DND-41 (cell line): ENCODE measurements around the gene CARD10.

Experiments used
- ATAC-seq: fragments of 200-7000 bp; cut with Tn5 transposase; 3 replicates; pipeline ENCODE4 v1.9.1; 2021; ENCODE audit warnings: low read depth; ENCODE audit not compliant: insufficient read depth
- DNase-seq: peaks from one replicate; pipeline ENCODE4 v3.0.0-alpha.2; 2020
- H2AFZ ChIP-seq: 2 replicates; pipeline ENCODE4 v1.6.0; 2012; ENCODE audit warnings: low read depth, low read length
- H3K27ac ChIP-seq: 2 replicates; pipeline ENCODE4 v1.5.1; 2012; ENCODE audit warnings: low read length, inconsistent platforms
- H3K27me3 ChIP-seq: fragments of 200-600 bp; sonication (generic); 2 replicates; pipeline ENCODE4 v1.6.0; 2012; ENCODE audit warnings: low read length, mild to moderate bottlenecking, inconsistent platforms; ENCODE audit not compliant: insufficient read depth, poor library complexity
- H3K36me3 ChIP-seq: 2 replicates; pipeline ENCODE4 v1.5.1; 2012; ENCODE audit warnings: low read length, inconsistent platforms; ENCODE audit not compliant: insufficient read depth
- H3K4me1 ChIP-seq: 2 replicates; pipeline ENCODE4 v1.5.1; 2012; ENCODE audit warnings: mild to moderate bottlenecking, low read length; ENCODE audit not compliant: insufficient read depth
- H3K4me2 ChIP-seq: 2 replicates; pipeline ENCODE4 v1.6.0; 2012; ENCODE audit warnings: mild to moderate bottlenecking, moderate library complexity, low read length, inconsistent platforms; ENCODE audit not compliant: insufficient read depth
- H3K4me3 ChIP-seq, 2 experiments: fragments of 200-600 bp in 1 of 2; shearing (Covaris generic) in 1 of 2; 2 replicates each; pipeline ENCODE4 v1.5.1; 2012 to 2016; ENCODE audit warnings: inconsistent platforms in 2 of 2, low read length in 2 of 2, mild to moderate bottlenecking in 2 of 2, low read depth in 1 of 2, moderate library complexity in 1 of 2
- H3K79me2 ChIP-seq: 2 replicates; pipeline ENCODE4 v1.6.0; 2012; ENCODE audit warnings: low read length, inconsistent platforms; ENCODE audit not compliant: insufficient read depth
- H3K9ac ChIP-seq: 2 replicates; pipeline ENCODE4 v1.6.0; 2012; ENCODE audit warnings: low read depth, mild to moderate bottlenecking, inconsistent platforms, low read length, moderate library complexity
- H3K9me3 ChIP-seq: 2 replicates; pipeline ENCODE4 v1.5.1; 2012; ENCODE audit warnings: low read length, moderate library complexity, mild to moderate bottlenecking, inconsistent platforms; ENCODE audit not compliant: insufficient read depth, severe bottlenecking
- H4K20me1 ChIP-seq: 2 replicates; pipeline ENCODE4 v1.6.0; 2012; ENCODE audit warnings: low read length; ENCODE audit not compliant: insufficient read depth
- CTCF ChIP-seq: IDR thresholded peaks from 2 replicates; pipeline ENCODE4 v1.5.1; 2012; ENCODE audit warnings: borderline replicate concordance, low read length, moderate library complexity, mild to moderate bottlenecking; ENCODE audit not compliant: poor library complexity, severe bottlenecking; ENCODE audit errors: extremely low read depth
- EZH2 ChIP-seq: IDR thresholded peaks from 3 replicates; pipeline ENCODE4 v1.6.1; 2012; ENCODE audit warnings: borderline replicate concordance, low read depth, mild to moderate bottlenecking, moderate library complexity, low read length, inconsistent platforms; ENCODE audit not compliant: severe bottlenecking

Gene CARD10

GRCh38 chr22:37559521-37559900 lies 40.3 kb upstream of the CARD10 start:
- 0 out of 2 replicates have a peak, but pooled peaks cover 7% of the 10 kb centered on the region for H4K20me1 ChIP-seq
- no peaks in the 10 kb centered on the region for H3K79me2 ChIP-seq
- peaks cover 2% of the 10 kb centered on the region for H3K27me3 ChIP-seq
- no peak overlapping the region for H3K4me3 ChIP-seq
- no peak overlapping the region for H3K27ac ChIP-seq
- DNase-seq: no peak
- H3K4me1 ChIP-seq: no peaks in the 10 kb centered on the region
- H3K4me2 ChIP-seq: no peak overlapping the region
- no peaks in the 10 kb centered on the region for H3K9me3 ChIP-seq
- no peak for ATAC-seq
- TF ChIP-seq EZH2 (no peak), CTCF (no peak)
- H3K36me3 ChIP-seq: no peaks in the 10 kb centered on the region
- no peak overlapping the region for H3K9ac ChIP-seq
- no peak overlapping the region for H2AFZ ChIP-seq

GRCh38 chr22:37558815-37559214 lies 39.6 kb upstream of the CARD10 start:
- Histone ChIP-seq H2AFZ (no peak overlapping the region), H3K36me3 (no peaks in the 10 kb centered on the region), H3K4me1 (no peaks in the 10 kb centered on the region), H3K4me3 (no peak overlapping the region), H3K27ac (no peak overlapping the region), H3K9me3 (no peaks in the 10 kb centered on the region), H3K9ac (no peak overlapping the region), H4K20me1 (0 out of 2 replicates have a peak, but pooled peaks cover 1% of the 10 kb centered on the region), H3K79me2 (no peaks in the 10 kb centered on the region), H3K4me2 (no peak overlapping the region), H3K27me3 (peaks cover 6% of the 10 kb centered on the region)
- TF ChIP-seq CTCF: no peak
- no peak for TF ChIP-seq EZH2
- no peak for DNase-seq
- no peak for ATAC-seq

GRCh38 chr22:37557321-37558001 lies 38.2 kb upstream of the CARD10 start:
- TF ChIP-seq EZH2 (no peak), CTCF (no peak)
- no peak overlapping the region for H3K9ac ChIP-seq
- DNase-seq (no peak), ATAC-seq (no peak)
- H3K36me3 ChIP-seq: no peaks in the 10 kb centered on the region
- no peak overlapping the region for H3K27ac ChIP-seq
- H3K4me1 ChIP-seq: no peaks in the 10 kb centered on the region
- peaks cover 7% of the 10 kb centered on the region for H3K27me3 ChIP-seq
- no peak overlapping the region for H2AFZ ChIP-seq
- no peaks in the 10 kb centered on the region for H3K79me2 ChIP-seq
- H3K4me3 ChIP-seq: no peak overlapping the region
- no peaks in the 10 kb centered on the region for H3K9me3 ChIP-seq
- H4K20me1 ChIP-seq: no peaks in the 10 kb centered on the region
- no peak overlapping the region for H3K4me2 ChIP-seq

GRCh38 chr22:37556710-37557109 lies 37.5 kb upstream of the CARD10 start:
- Histone ChIP-seq H3K36me3 (no peaks in the 10 kb centered on the region), H4K20me1 (no peaks in the 10 kb centered on the region), H3K4me3 (no peak overlapping the region), H3K4me2 (no peak overlapping the region), H3K27ac (no peak overlapping the region), H3K4me1 (no peaks in the 10 kb centered on the region), H3K9ac (no peak overlapping the region), H2AFZ (no peak overlapping the region), H3K79me2 (no peaks in the 10 kb centered on the region), H3K27me3 (peaks cover 7% of the 10 kb centered on the region), H3K9me3 (no peaks in the 10 kb centered on the region)
- DNase-seq: no peak
- no peak for ATAC-seq
- TF ChIP-seq CTCF (no peak), EZH2 (no peak)
